Mesendoderm (in vitro differentiated cells): Measurements from ENCODE around the gene CEP41.

Experiments used
- DNase-seq: peaks from one replicate; pipeline ENCODE4 v3.0.0; 2013
- H2AK5ac ChIP-seq: 2 replicates; pipeline ENCODE4 v1.6.1; 2013; ENCODE audit warnings: low read length, inconsistent platforms
- H2BK120ac ChIP-seq: 2 replicates; pipeline ENCODE4 v1.6.1; 2013; ENCODE audit warnings: low read depth, mild to moderate bottlenecking, low read length, moderate library complexity, mixed read lengths
- H2BK15ac ChIP-seq: replicated peaks from 2 replicates; pipeline ENCODE4 v1.6.1; 2013; ENCODE audit warnings: low read depth, mild to moderate bottlenecking, moderate library complexity
- H2BK5ac ChIP-seq: 2 replicates; pipeline ENCODE4 v1.6.1; 2013; ENCODE audit warnings: low read length, inconsistent platforms
- H3K18ac ChIP-seq: 2 replicates; pipeline ENCODE4 v1.6.1; 2013; ENCODE audit warnings: mild to moderate bottlenecking, low read length, mixed read lengths
- H3K23ac ChIP-seq: one replicate; pipeline ENCODE4 v1.6.1; 2013; ENCODE audit warnings: low read length
- H3K27ac ChIP-seq: 2 replicates; pipeline ENCODE4 v1.5.1; 2013; ENCODE audit warnings: low read depth, mild to moderate bottlenecking, inconsistent platforms, low read length, moderate library complexity
- H3K27me3 ChIP-seq: 2 replicates; pipeline ENCODE4 v1.6.1; 2013; ENCODE audit warnings: low read length, control low read depth, mild to moderate bottlenecking, inconsistent platforms; ENCODE audit not compliant: insufficient read depth, poor library complexity
- H3K36me3 ChIP-seq: 2 replicates; pipeline ENCODE4 v1.6.1; 2013; ENCODE audit warnings: low read length, inconsistent platforms; ENCODE audit not compliant: control insufficient read depth, insufficient read depth
- H3K4ac ChIP-seq: one replicate; pipeline ENCODE4 v1.6.1; 2013; ENCODE audit warnings: low read depth, mild to moderate bottlenecking, low read length, moderate library complexity
- H3K4me1 ChIP-seq: 2 replicates; pipeline ENCODE4 v1.6.1; 2013; ENCODE audit warnings: low read depth, low read length, inconsistent platforms; ENCODE audit not compliant: control insufficient read depth
- H3K4me2 ChIP-seq: 2 replicates; pipeline ENCODE4 v1.6.1; 2013; ENCODE audit warnings: low read length
- H3K4me3 ChIP-seq: 2 replicates; pipeline ENCODE4 v1.5.1; 2013; ENCODE audit warnings: mild to moderate bottlenecking, low read length
- H3K56ac ChIP-seq: one replicate; pipeline ENCODE4 v1.6.1; 2013; ENCODE audit warnings: low read length
- H3K79me1 ChIP-seq: 2 replicates; pipeline ENCODE4 v1.6.1; 2013; ENCODE audit warnings: low read length, inconsistent platforms
- H3K79me2 ChIP-seq: 2 replicates; pipeline ENCODE4 v1.6.1; 2013; ENCODE audit warnings: mild to moderate bottlenecking, low read length; ENCODE audit not compliant: control insufficient read depth, insufficient read depth
- H3K9ac ChIP-seq: 2 replicates; pipeline ENCODE4 v1.6.1; 2013; ENCODE audit warnings: low read length, inconsistent platforms
- H4K5ac ChIP-seq: one replicate; pipeline ENCODE4 v1.6.1; 2013; ENCODE audit warnings: low read length
- H4K8ac ChIP-seq: one replicate; pipeline ENCODE4 v1.6.1; 2013; ENCODE audit warnings: low read depth, mild to moderate bottlenecking, control low read depth, low read length, moderate library complexity
- WGBS: extraction: QIAGEN DNeasy Blood & Tissue Kit; methylation state at CpG from one replicate; pipeline ENCODE4 v1.1.7; 2013; ENCODE audit warnings: low lambda C conversion rate, missing lambda C conversion rate; ENCODE audit not compliant: insufficient coverage; ENCODE audit errors: extremely low coverage; 5-methylcytosine and 5-hydroxymethylcytosine counted together

CEP41 gene

DNA sequence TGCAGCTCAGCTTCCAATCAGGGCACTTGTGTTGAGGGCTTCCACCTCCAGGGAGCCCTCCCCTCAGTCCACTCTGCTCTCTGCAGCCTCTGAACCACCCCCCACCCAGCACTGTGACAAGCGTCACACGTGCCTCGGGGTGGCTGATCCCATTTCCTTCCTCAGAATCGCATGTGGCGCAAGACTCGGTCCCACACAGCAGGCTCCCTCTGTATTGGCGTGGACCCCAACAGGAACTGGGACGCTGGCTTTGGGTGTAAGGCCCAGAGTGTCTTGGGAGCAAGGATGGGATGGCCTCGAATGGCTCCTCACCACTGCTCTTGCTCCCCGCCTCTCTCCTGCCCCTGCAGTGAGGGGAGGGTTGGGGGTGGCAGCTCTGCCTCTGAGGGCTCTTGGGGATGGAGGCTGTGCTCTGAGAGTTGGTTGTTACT, 56.4 kb downstream of the CEP41 start:
- Histone ChIP-seq H4K5ac (no peak overlapping the region), H2BK5ac (no peak overlapping the region), H3K79me1 (no peaks in the 10 kb centered on the region), H3K18ac (no peak overlapping the region), H2BK120ac (no peak overlapping the region), H3K9ac (no peak overlapping the region), H3K36me3 (no peaks in the 10 kb centered on the region), H3K4ac (no peak overlapping the region), H3K4me3 (no peak overlapping the region), H3K27ac (no peak overlapping the region), H3K23ac (no peak overlapping the region), H2BK15ac (no peak overlapping the region), H2AK5ac (no peak overlapping the region), H3K27me3 (no peaks in the 10 kb centered on the region), H3K79me2 (no peaks in the 10 kb centered on the region), H3K56ac (no peak overlapping the region), H3K4me1 (peaks cover 1% of the 10 kb centered on the region), H3K4me2 (no peak overlapping the region), H4K8ac (no peak overlapping the region)
- no peak for DNase-seq
- no CpG with 5 or more reads among the region's 10 CpGs for WGBS

- Histone ChIP-seq H4K5ac (no peak overlapping the region), H3K4me3 (no peak overlapping the region), H3K4me1 (peaks cover 1% of the 10 kb centered on the region), H3K4me2 (no peak overlapping the region), H3K23ac (peak overlapping the region; percentile 76), H3K27ac (no peak overlapping the region), H2BK5ac (no peak overlapping the region), H3K56ac (no peak overlapping the region), H3K27me3 (no peaks in the 10 kb centered on the region), H2BK120ac (no peak overlapping the region), H3K18ac (no peak overlapping the region), H3K79me2 (no peaks in the 10 kb centered on the region), H3K79me1 (no peaks in the 10 kb centered on the region), H2BK15ac (no peak overlapping the region), H3K4ac (no peak overlapping the region), H3K36me3 (no peaks in the 10 kb centered on the region), H4K8ac (no peak overlapping the region), H3K9ac (no peak overlapping the region), H2AK5ac (no peak overlapping the region)
- DNase-seq: no peak
- WGBS: no CpG with 5 or more reads among the region's 18 CpGs
Measured at GRCh38 chr7:130383187-130383980, 57.4 kb downstream of the CEP41 start.

- Histone ChIP-seq H3K23ac (no peak overlapping the region), H4K5ac (no peak overlapping the region), H2BK5ac (no peak overlapping the region), H3K79me2 (no peaks in the 10 kb centered on the region), H3K4me1 (peaks cover 1% of the 10 kb centered on the region), H4K8ac (no peak overlapping the region), H3K36me3 (no peaks in the 10 kb centered on the region), H2BK120ac (no peak overlapping the region), H3K4ac (no peak overlapping the region), H3K79me1 (no peaks in the 10 kb centered on the region), H3K27me3 (no peaks in the 10 kb centered on the region), H3K27ac (no peak overlapping the region), H3K56ac (no peak overlapping the region), H3K4me3 (no peak overlapping the region), H3K9ac (no peak overlapping the region), H2BK15ac (no peak overlapping the region), H3K18ac (no peak overlapping the region), H3K4me2 (no peak overlapping the region), H2AK5ac (no peak overlapping the region)
- DNase-seq: peak; percentile 36
- no CpG with 5 or more reads among the region's 41 CpGs for WGBS
Measured at GRCh38 chr7:130381468-130382312, 59.1 kb downstream of the CEP41 start.

GRCh38 chr7:130380861-130381455, 59.9 kb downstream of the CEP41 start:
- no peak overlapping the region for H3K18ac ChIP-seq
- H3K27ac ChIP-seq: no peak overlapping the region
- H3K79me2 ChIP-seq: no peaks in the 10 kb centered on the region
- no peaks in the 10 kb centered on the region for H3K79me1 ChIP-seq
- WGBS: no CpG with 5 or more reads among the region's 7 CpGs
- H2BK5ac ChIP-seq: no peak overlapping the region
- no peak overlapping the region for H3K4me3 ChIP-seq
- no peak overlapping the region for H2AK5ac ChIP-seq
- H3K4me2 ChIP-seq: no peak overlapping the region
- H3K9ac ChIP-seq: no peak overlapping the region
- no peak overlapping the region for H4K5ac ChIP-seq
- peaks cover 1% of the 10 kb centered on the region for H3K4me1 ChIP-seq
- no peaks in the 10 kb centered on the region for H3K36me3 ChIP-seq
- H2BK15ac ChIP-seq: no peak overlapping the region
- no peak overlapping the region for H3K4ac ChIP-seq
- no peaks in the 10 kb centered on the region for H3K27me3 ChIP-seq
- DNase-seq: no peak
- H3K23ac ChIP-seq: no peak overlapping the region
- no peak overlapping the region for H3K56ac ChIP-seq
- no peak overlapping the region for H4K8ac ChIP-seq
- H2BK120ac ChIP-seq: no peak overlapping the region

DNA sequence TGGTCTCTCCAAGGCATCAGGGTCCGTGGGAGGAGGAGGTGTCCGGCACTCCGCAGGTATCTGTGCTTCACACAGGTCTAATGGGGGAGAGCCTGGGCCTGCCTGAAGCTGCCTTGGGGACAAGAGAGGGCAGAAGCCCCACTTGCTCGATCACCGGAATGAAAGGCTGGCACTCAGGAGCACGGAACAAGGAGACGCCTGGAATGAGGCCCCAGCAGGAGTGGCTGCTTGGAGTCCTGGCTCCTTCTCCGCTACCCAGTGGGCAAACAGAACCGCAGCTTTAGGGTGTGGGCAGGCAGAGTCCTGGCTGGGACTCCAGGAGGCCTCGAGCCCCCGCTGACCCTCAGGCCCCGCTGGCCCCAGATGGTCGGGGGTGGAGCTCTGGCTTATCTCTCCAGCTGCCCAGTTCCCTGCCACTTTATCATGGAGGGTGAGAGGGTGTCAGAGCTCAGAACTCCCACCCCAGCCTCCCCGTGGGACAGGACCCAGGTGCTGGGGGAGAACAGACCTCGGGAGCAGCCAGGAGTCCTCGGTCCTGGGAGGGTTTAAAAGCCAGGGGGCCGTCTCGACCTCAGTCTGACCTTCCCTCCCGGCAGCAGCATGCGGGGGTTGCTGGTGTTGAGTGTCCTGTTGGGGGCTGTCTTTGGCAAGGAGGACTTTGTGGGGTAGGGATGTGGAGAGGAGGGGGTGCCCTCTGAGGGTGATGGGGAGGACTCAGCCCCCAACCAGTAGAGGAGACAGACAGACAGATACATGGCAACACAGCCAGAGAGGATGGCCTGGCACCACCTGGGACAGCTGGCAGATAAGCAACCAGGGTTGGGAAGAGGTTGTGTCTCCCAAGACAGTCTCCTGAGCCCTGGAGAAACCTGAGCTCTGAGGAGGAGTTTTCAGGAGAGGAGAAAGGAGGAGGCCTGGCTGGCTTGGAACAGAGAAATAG, 60.6 kb downstream of the CEP41 start, which contains the start of gene CPA1:
Gene CPA1, plus strand, starts transcription at position 574 of the 940 bp plus-strand sequence. Its CDS starts 27 bp downstream, at position 601.
- H3K27ac ChIP-seq: no peak within 1 kb of the TSS
- no peaks in the 10 kb centered on the region for H3K36me3 ChIP-seq
- H3K4me3 ChIP-seq: no peak within 1 kb of the TSS
- no peak within 1 kb of the TSS for H3K18ac ChIP-seq
- no peaks in the 10 kb centered on the region for H3K79me1 ChIP-seq
- no peaks in the 10 kb centered on the region for H3K27me3 ChIP-seq
- no peak within 1 kb of the TSS for H3K4ac ChIP-seq
- no peak within 1 kb of the TSS for H2BK15ac ChIP-seq
- H2AK5ac ChIP-seq: no peak within 1 kb of the TSS
- H3K56ac ChIP-seq: no peak within 1 kb of the TSS
- H3K4me1 ChIP-seq: peaks cover 1% of the 10 kb centered on the region
- no peak for DNase-seq
- WGBS: no CpG with 5 or more reads among the region's 20 CpGs
- no peak within 1 kb of the TSS for H4K5ac ChIP-seq
- no peak within 1 kb of the TSS for H3K9ac ChIP-seq
- H3K4me2 ChIP-seq: no peak within 1 kb of the TSS
- H3K23ac ChIP-seq: no peak within 1 kb of the TSS
- H3K79me2 ChIP-seq: no peaks in the 10 kb centered on the region
- H2BK120ac ChIP-seq: no peak within 1 kb of the TSS
- no peak within 1 kb of the TSS for H4K8ac ChIP-seq
- no peak within 1 kb of the TSS for H2BK5ac ChIP-seq
